Lung (tissue), 12 donors: Measurements from ENCODE around the gene JDP2. TPM values are rescaled to one million over a fixed set of nuclear protein-coding genes. Genes with fewer than 3 reads are reported as not detected.

Source experiments
- ATAC-seq: fragments of 200-7000 bp; cut with Tn5 transposase; one replicate; pipeline ENCODE4 v1.9.1; 2020; ENCODE audit warnings: moderate number of reproducible peaks; ENCODE audit not compliant: insufficient read depth, low FRiP score
- DNase-seq, 3 donors: peaks; one replicate each; pipeline ENCODE4 v3.0.0-alpha.2; 2013 to 2017
- H3K27ac ChIP-seq, 2 donors: one replicate each; pipeline ENCODE4 v1.5.1; 2013; ENCODE audit warnings: mild to moderate bottlenecking in 2 of 2, moderate library complexity in 2 of 2, control low read depth in 1 of 2, inconsistent platforms in 1 of 2, low read depth in 1 of 2, low read length in 1 of 2
- H3K27me3 ChIP-seq, 3 donors: one replicate each; pipeline ENCODE4 v1.5.1; 2013; ENCODE audit warnings: low read length in 2 of 3; ENCODE audit not compliant: control insufficient read depth in 3 of 3, insufficient read depth in 3 of 3
- H3K36me3 ChIP-seq, 4 donors: one replicate each; pipeline ENCODE4 v1.5.1; 2013; ENCODE audit warnings: low read length in 4 of 4, mild to moderate bottlenecking in 1 of 4, moderate library complexity in 1 of 4; ENCODE audit not compliant: control insufficient read depth in 4 of 4, insufficient read depth in 4 of 4
- H3K4me1 ChIP-seq, 5 donors: one replicate each; pipeline ENCODE4 v1.5.1; 2013; ENCODE audit warnings: low read length in 5 of 5, mild to moderate bottlenecking in 2 of 5, moderate library complexity in 1 of 5; ENCODE audit not compliant: control insufficient read depth in 5 of 5, insufficient read depth in 5 of 5
- H3K4me3 ChIP-seq: one replicate; pipeline ENCODE4 v1.5.1; 2013; ENCODE audit warnings: mild to moderate bottlenecking, control low read depth, moderate library complexity
- H3K9ac ChIP-seq, 2 donors: one replicate each; pipeline ENCODE4 v1.5.1; 2013; ENCODE audit warnings: low read length in 2 of 2, control low read depth in 1 of 2; ENCODE audit not compliant: insufficient read depth in 1 of 2
- H3K9me3 ChIP-seq, 4 donors: one replicate each; pipeline ENCODE4 v1.5.1; 2013; ENCODE audit warnings: low read length in 3 of 4, mild to moderate bottlenecking in 1 of 4, moderate library complexity in 1 of 4; ENCODE audit not compliant: control insufficient read depth in 4 of 4, insufficient read depth in 3 of 4
- WGBS, 2 donors: extraction: QIAGEN DNeasy Blood & Tissue Kit; methylation state at CpG; one replicate each; pipeline ENCODE4 v1.1.7; 2013; 5-methylcytosine and 5-hydroxymethylcytosine counted together
- polyA plus RNA-seq, 2 donors: library from polyadenylated mRNA; stranded (reverse); fragments of 200-250 nt; gene quantifications; one replicate each; pipeline ENCODE4 v1.2.1, GENCODE V29; 2013
- total RNA-seq, 2 donors: library from RNA; depleted of rRNA in 1 of 2; stranded (reverse); fragments of >200 nt in 1 of 2; gene quantifications; one replicate each; pipeline ENCODE4 v1.2.1, GENCODE V29; 2014 to 2021
- TF ChIP-seq, protein P1 (sequence below): IDR thresholded peaks from 2 replicates; pipeline ENCODE4 v1.5.1; 2012; ENCODE audit warnings: mild to moderate bottlenecking; ENCODE audit errors: control extremely low read depth, extremely low read depth
- donor health status: control.
- donor health status: control.
- donor health status: Bipolar disorder and iron deficiency.
- donor health status: healthy.
- donor health status: DM: yes; HTN: yes; CAD: no.

Gene JDP2
- total and polyA plus RNA-seq, 4 donors = 34.8 to 88.9 (median 57.7) TPM

DNA sequence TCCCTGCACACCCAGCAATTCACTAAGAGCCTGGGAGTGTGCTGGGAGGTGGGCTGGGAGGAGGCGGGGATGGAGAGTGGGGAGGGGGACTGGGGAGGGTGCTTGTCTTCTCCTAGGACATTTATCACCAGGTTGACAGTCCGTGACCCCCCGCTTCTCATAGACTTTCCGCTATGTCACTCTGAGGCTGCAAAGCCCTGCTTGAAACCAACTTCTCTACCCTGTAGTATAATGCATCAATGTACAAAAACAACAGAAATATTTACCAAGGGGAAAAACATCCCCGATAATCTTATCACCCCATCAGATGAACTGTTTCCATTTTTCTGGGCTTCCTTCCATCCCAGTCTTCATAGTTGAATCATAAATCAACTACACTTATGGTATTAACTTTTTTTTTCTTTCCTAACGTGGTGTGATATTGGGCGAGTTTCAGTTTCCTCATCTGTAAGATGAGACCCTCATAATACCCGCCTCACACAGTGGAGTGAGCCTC lies 65.8 kb downstream of the JDP2 start:
- Histone ChIP-seq H3K36me3 (no peaks in the 10 kb centered on the region), H3K27me3 (no peaks in the 10 kb centered on the region), H3K4me3 (no peak overlapping the region), H3K27ac (no peak overlapping the region), H3K9ac (no peak overlapping the region), H3K4me1 (no peaks in the 10 kb centered on the region), H3K9me3 (peaks cover 0 to 1% (median 0%) of the 10 kb centered on the region in 4 donors)
- DNase-seq (peak in 2 of 3 donors; percentile 49 to 67), ATAC-seq (no peak)
- TF ChIP-seq, protein P1, sequence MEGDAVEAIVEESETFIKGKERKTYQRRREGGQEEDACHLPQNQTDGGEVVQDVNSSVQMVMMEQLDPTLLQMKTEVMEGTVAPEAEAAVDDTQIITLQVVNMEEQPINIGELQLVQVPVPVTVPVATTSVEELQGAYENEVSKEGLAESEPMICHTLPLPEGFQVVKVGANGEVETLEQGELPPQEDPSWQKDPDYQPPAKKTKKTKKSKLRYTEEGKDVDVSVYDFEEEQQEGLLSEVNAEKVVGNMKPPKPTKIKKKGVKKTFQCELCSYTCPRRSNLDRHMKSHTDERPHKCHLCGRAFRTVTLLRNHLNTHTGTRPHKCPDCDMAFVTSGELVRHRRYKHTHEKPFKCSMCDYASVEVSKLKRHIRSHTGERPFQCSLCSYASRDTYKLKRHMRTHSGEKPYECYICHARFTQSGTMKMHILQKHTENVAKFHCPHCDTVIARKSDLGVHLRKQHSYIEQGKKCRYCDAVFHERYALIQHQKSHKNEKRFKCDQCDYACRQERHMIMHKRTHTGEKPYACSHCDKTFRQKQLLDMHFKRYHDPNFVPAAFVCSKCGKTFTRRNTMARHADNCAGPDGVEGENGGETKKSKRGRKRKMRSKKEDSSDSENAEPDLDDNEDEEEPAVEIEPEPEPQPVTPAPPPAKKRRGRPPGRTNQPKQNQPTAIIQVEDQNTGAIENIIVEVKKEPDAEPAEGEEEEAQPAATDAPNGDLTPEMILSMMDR = no peak
- 61% methylated on average over 8 of the region's 8 CpGs for WGBS, 2 donors

DNA sequence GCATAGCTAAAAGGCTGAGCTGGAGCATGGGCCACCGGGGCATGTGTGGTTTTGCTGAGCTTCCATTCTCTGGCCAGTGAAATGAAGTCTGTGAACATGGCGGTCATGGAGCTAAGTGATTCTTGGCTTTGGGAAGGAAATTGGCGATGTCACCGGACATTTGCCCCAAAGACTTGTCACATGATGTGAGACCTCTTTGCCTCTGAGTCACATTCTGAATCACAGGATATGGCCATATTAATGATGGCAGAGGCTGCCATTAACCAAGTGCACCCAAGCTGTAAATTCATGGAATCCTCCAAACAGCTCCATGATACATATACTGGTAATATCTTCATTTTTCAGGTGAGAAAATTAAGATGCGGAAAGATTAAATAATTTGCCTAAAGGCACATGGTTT lies 67.1 kb downstream of the JDP2 start:
- H3K27ac ChIP-seq = no peak overlapping the region
- no peaks in the 10 kb centered on the region for H3K36me3 ChIP-seq
- DNase-seq (no peak), ATAC-seq (no peak)
- H3K4me1 ChIP-seq = no peaks in the 10 kb centered on the region
- no peaks in the 10 kb centered on the region for H3K27me3 ChIP-seq
- WGBS, 2 donors = 96 to 97% methylated on average over 5 of the region's 5 CpGs
- peaks cover 0 to 1% (median 0%) of the 10 kb centered on the region in 4 donors for H3K9me3 ChIP-seq
- no peak overlapping the region for H3K9ac ChIP-seq
- no peak overlapping the region for H3K4me3 ChIP-seq
- TF ChIP-seq, protein P1 = no peak

DNA sequence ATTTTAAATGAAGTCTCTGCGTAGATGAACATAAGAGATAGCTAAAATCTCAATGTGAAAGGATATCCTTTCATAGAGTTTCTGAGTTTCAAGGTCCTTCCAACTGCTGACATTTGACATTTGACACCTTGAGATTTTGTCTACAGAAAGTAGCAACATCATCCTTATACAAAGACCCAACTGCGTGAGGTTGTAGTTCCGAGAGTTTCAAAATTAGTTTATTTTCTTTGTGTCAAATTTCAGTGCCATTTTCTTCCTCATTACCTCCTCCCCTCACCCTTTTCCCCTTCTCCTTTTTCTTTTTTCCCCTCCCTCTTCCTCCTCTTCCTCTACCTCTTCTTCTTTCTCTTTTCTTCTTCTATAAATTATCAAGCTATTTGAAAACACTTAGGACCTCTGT lies 67.6 kb downstream of the JDP2 start:
- H3K9ac ChIP-seq = no peak overlapping the region
- H3K4me1 ChIP-seq = no peaks in the 10 kb centered on the region
- WGBS, 2 donors = 69 to 84% methylated on average over 3 of the region's 3 CpGs
- TF ChIP-seq, protein P1 = no peak
- no peak overlapping the region for H3K27ac ChIP-seq
- no peaks in the 10 kb centered on the region for H3K27me3 ChIP-seq
- no peaks in the 10 kb centered on the region for H3K36me3 ChIP-seq
- DNase-seq = no peak
- no peak for ATAC-seq
- peaks cover 0 to 1% (median 0%) of the 10 kb centered on the region in 4 donors for H3K9me3 ChIP-seq
- no peak overlapping the region for H3K4me3 ChIP-seq

DNA sequence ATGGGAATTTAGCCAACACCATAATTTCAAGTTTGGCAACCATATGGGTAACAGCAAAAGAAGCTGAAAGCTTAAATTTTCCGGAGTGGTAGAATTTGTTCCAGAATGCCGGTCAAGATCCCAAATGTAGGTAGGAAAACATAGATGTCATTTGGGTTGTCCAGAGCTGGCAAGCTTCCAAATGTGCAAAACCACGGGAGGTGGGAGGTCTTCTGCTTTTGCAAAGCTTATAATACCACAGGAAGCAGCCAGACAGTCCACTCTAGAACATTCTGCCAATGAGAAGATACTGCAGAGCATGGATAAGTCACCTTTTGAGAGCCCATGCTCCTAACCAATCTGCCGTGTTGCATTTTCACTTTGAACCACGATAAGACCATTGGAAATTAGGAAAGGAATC lies 68.1 kb downstream of the JDP2 start:
- Histone ChIP-seq H3K4me3 (no peak overlapping the region), H3K36me3 (no peaks in the 10 kb centered on the region), H3K9me3 (peaks cover 0 to 1% (median 0%) of the 10 kb centered on the region in 4 donors), H3K4me1 (no peaks in the 10 kb centered on the region), H3K27me3 (no peaks in the 10 kb centered on the region), H3K27ac (no peak overlapping the region), H3K9ac (no peak overlapping the region)
- 65 to 69% methylated on average over 5 of the region's 5 CpGs for WGBS, 2 donors
- TF ChIP-seq, protein P1 = no peak
- ATAC-seq = no peak
- no peak for DNase-seq
